ENCODE data around the gene CR1L. TPM values are rescaled to one million over a fixed set of nuclear protein-coding genes. Genes with fewer than 3 reads are reported as not detected.
A peak's percentile ranks its signal among the peaks of the same experiment; 100 is the strongest.

Gene CR1L
- total and polyA plus RNA-seq, 9 of the 15 experiments (the other 6 are each of a cell fraction or from before 2014, with no cell fraction given) = 10.1 to 74.8 (median 34.3) TPM

GRCh38 chr1:207751790-207752455 is 107.0 kb downstream of the CR1L start, which contains the start of gene CD46 (continued):
- no peak for TF ChIP-seq ZNF407 (IDR thresholded peaks at IDR 0.05; ENCODE audit: low read depth)
- TF ChIP-seq ZBTB17 (CRISPR knock-in tag; IDR thresholded peaks at IDR 0.05) = 0 out of 2 replicates have a peak, but pooled peaks have one; percentile 6
- TF ChIP-seq XRCC5 (IDR thresholded peaks at IDR 0.05; ENCODE audit: low read depth, low read length) = no peak; the same call in 1 of the 2 replicates
- TF ChIP-seq ETV5 (CRISPR knock-in tag; IDR thresholded peaks at IDR 0.05; ENCODE audit: low read depth) = peak; percentile 59
- TF ChIP-seq ZNF830 (CRISPR knock-in tag; IDR thresholded peaks at IDR 0.05) = no peak
- TF ChIP-seq FOXA3 (CRISPR knock-in tag; conservative IDR thresholded peaks at IDR 0.05 in 1 of 2, IDR thresholded peaks at IDR 0.05 in 1 of 2) = no peak
- TF ChIP-seq HMG20B (CRISPR knock-in tag; IDR thresholded peaks at IDR 0.05) = no peak
- no peak for TF ChIP-seq ZNF780A (CRISPR knock-in tag; IDR thresholded peaks at IDR 0.05)
- TF ChIP-seq SMAD3 (CRISPR knock-in tag; conservative IDR thresholded peaks at IDR 0.05) = no peak
- no peak for TF ChIP-seq ZNF197 (CRISPR knock-in tag; IDR thresholded peaks at IDR 0.05; ENCODE audit: low read depth)
- no peak for TF ChIP-seq NCOR1 (IDR thresholded peaks at IDR 0.05)
- TF ChIP-seq DMBX1 (CRISPR knock-in tag; IDR thresholded peaks at IDR 0.05; ENCODE audit: borderline replicate concordance) = no peak; the same call in 1 of the 2 replicates
- TF ChIP-seq KLF1 (tag; IDR thresholded peaks at IDR 0.05) = 0 out of 2 replicates have a peak, but pooled peaks have one; percentile 51
- TF ChIP-seq ZNF23 (CRISPR knock-in tag; IDR thresholded peaks at IDR 0.05) = no peak
- peak; percentile 94 for TF ChIP-seq AFF4 (CRISPR knock-in tag; IDR thresholded peaks at IDR 0.05)
- no peak for TF ChIP-seq DNMT1 (IDR thresholded peaks at IDR 0.05)
- TF ChIP-seq GABPB1 (CRISPR knock-in tag; IDR thresholded peaks at IDR 0.05) = peak; percentile 95

All from K562 (cell line).